Fibroblast of upper back skin (primary cell): ENCODE results near the gene ITGB2.

Experiments
- DNase-seq: peaks from one replicate; pipeline ENCODE4 v3.0.0-alpha.2; 2013

Gene ITGB2

GRCh38 chr21:44894687-44895302 lies 25.9 kb downstream of the ITGB2 start:
- no peak for DNase-seq

DNA sequence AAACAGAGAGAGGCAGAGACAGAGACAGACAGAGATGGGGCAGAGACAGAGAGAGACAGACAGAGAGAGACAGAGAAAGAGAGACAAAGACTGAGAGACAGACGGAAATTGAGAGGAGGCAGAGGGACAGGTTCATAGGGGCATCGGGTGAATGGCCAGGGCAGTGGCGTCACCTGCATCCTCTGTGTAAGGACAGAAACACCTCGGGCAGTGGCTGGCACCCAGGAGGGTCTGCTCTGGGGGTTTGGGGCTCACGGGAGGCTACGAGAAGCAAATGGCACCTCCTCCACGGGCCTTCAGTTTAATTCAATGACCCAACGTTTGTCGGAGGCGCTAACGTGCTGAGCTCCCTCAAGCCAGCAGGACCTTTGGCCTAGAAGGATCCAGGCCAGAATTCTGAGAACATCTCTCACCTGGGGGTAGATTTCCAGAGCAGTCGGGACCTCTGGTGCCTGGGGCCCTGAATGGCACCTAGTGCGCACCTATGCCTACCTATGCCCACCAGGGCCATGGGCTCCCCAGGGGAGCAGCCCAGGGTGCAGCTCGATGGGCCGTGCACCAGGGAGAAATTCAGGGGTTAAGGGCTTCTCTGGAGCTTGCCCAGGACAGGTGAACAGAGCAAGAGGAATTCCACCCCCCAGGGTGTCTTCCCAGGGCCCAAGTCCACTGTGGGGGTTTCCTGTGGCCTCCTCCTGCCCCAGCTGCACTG lies 26.6 kb downstream of the ITGB2 start:
- no peak for DNase-seq

DNA sequence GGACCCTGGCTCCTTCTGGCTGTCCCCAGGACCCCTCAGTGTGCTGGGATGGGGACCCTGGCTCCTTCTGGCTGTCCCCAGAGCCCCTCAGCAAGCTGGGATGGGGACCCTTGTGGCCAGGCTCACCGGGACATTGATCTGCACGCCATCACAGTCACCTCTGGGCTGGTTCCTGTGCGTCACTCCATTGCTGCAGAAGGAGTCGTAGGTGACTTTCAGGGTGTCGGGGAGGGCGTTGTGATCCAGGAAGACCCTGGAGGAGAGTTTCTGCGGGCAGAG lies 27.5 kb downstream of the ITGB2 start:
- no peak for DNase-seq

- DNase-seq = no peak
Measured at GRCh38 chr21:44892536-44893277, 28.0 kb downstream of the ITGB2 start.

DNA sequence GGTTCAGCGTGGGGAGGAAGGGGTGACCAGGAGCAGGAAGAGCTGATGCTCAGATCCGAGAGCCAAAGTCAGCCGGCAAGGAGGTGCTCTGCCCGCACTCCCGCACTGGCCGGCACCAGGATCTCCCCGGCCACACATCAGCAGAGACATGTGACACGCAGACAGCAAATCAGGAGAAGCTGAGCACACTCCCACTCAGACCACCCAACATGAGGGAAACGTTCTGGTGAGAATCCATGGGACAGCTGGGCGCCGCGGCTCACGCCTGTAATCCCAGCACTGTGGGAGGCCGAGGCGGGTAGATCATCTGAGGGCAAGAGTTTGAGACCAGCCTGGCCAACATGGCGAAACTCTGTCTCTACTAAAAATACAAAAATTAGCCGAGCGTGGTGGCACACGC lies 28.6 kb downstream of the ITGB2 start:
- DNase-seq = no peak

GRCh38 chr21:44891631-44892031 lies 29.1 kb downstream of the ITGB2 start:
- no peak for DNase-seq

- DNase-seq = no peak
Measured at GRCh38 chr21:44890961-44891541, 29.6 kb downstream of the ITGB2 start.

- DNase-seq = no peak
Measured at GRCh38 chr21:44890338-44890931, 30.3 kb downstream of the ITGB2 start.

- no peak for DNase-seq
Measured at GRCh38 chr21:44889625-44890337, 30.9 kb downstream of the ITGB2 start.

DNA sequence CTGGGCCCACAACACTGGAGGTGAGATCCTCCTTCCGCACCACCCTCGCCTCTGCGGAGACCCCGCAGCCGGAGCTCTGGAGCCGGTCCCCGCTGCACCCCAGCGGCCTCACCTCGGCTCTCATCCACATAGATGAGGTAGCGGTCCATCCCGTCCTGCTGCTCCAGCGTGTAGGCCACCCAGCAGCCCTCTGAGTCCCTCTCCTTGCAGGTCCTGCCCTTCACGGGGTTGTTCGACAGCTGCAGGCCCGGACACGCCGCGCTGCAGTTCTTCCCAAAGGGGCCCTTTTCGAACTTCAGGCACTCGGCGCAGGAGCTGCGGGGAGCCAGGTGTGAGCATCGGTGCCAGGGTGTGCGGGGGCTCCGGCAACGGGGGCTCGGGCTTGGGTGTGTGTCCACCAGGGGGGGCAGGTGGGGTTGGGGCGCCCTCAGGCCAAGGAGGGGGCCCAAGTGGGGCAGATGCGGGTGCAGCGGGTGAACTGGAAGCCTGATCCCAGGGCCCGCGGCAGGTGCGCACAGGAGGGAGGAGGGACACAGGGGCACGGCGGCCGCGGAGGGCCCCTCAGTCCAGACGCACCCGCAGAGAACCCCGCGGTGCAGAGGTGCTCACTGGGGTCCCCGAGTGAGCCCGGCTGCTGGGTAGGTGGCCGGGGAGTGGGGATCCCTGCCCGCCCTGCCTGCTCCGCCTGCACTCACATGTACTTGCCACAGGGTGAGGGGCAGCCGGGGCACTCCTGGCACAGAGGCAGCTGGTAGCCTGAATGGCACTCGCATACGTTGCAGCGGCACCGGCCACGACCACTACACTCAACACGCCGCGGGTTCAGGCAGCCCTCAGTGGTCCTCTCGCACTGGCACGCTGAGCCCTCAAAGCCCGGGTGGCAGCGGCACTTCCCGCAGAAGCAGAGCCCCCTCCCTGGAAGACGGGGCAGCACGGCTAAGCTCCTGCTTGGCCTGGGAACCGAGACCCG lies 31.8 kb downstream of the ITGB2 start:
- no peak for DNase-seq

- DNase-seq = no peak
Measured at GRCh38 chr21:44887807-44888580, 32.7 kb downstream of the ITGB2 start.

GRCh38 chr21:44887126-44887806 lies 33.4 kb downstream of the ITGB2 start:
- no peak for DNase-seq

GRCh38 chr21:44886113-44887075 lies 34.3 kb downstream of the ITGB2 start:
- no peak for DNase-seq

GRCh38 chr21:44885615-44886014 lies 35.1 kb downstream of the ITGB2 start:
- no peak for DNase-seq

DNA sequence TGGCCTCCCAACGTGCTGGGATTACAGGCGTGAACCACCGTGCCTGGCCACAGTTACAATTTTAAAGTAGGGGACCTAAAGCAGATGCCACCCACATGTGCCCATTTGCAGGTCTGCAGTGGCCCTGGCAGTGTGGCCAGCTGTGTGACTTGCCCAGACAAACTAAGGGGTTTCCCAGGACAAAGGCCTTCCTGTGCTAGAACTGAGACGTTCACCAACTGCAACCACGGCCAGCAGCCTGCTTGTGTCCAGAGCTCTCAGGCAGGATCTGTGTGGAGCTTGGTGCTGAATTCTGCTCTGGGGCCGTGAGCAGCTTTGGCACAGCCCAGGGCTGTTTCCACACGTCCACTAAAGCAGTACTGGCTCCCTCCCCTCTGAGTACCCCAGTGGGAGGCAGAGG lies 36.6 kb downstream of the ITGB2 start:
- DNase-seq = no peak

GRCh38 chr21:44883250-44883649 lies 37.4 kb downstream of the ITGB2 start:
- no peak for DNase-seq

- peak; percentile 76 for DNase-seq
Measured at GRCh38 chr21:44881198-44881872, 39.4 kb downstream of the ITGB2 start.
